ENCODE results near the gene RAB8B. TPM values are rescaled to one million over a fixed set of nuclear protein-coding genes. Genes with fewer than 3 reads are reported as not detected.

The RAB8B gene
- total RNA-seq, 1 experiment from 2014 or later: 11.7 TPM

DNA sequence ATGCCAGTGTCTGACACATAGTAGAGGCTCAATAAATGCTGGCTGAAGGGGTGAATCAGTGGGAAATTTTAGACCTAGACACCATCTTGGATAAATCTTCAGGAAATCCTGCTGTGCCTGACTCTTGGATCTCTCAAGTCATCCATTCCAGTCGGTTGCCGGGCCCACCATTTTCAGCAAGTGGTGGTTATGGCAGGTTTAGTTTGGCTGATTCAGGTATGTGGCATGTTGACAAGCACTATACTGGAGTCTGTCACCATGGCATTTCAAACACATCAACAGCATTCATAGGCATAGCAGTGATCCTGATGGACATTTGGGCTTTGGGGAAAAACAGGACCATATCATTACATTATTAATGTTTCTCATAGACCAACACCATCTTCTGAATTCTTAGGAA lies 62.3 kb downstream of the RAB8B start:
- peaks cover 22% of the 10 kb centered on the region for H3K4me1 Mint-ChIP-seq (ENCODE audit: insufficient read depth, unreplicated experiment)
- CTCF ChIA-PET: no interaction called here
- intact Hi-C loops (cut with micrococcal nuclease): no loop called here
- TF ChIP-seq, protein P1, sequence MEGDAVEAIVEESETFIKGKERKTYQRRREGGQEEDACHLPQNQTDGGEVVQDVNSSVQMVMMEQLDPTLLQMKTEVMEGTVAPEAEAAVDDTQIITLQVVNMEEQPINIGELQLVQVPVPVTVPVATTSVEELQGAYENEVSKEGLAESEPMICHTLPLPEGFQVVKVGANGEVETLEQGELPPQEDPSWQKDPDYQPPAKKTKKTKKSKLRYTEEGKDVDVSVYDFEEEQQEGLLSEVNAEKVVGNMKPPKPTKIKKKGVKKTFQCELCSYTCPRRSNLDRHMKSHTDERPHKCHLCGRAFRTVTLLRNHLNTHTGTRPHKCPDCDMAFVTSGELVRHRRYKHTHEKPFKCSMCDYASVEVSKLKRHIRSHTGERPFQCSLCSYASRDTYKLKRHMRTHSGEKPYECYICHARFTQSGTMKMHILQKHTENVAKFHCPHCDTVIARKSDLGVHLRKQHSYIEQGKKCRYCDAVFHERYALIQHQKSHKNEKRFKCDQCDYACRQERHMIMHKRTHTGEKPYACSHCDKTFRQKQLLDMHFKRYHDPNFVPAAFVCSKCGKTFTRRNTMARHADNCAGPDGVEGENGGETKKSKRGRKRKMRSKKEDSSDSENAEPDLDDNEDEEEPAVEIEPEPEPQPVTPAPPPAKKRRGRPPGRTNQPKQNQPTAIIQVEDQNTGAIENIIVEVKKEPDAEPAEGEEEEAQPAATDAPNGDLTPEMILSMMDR (IDR thresholded peaks at IDR 0.05; ENCODE audit: unreplicated experiment): no peak
- no peaks in the 10 kb centered on the region for H3K27me3 Mint-ChIP-seq (ENCODE audit: insufficient read depth, unreplicated experiment)
- no peak overlapping the region for H3K27ac Mint-ChIP-seq (ENCODE audit: low read depth, unreplicated experiment)
- POLR2A ChIA-PET: no interaction called here
- DNase-seq (ENCODE audit: unreplicated experiment): no peak
- no peak overlapping the region for H3K4me3 Mint-ChIP-seq (ENCODE audit: unreplicated experiment)
- no peaks in the 10 kb centered on the region for H3K9me3 Mint-ChIP-seq (ENCODE audit: unreplicated experiment)
- no TSS peak for BruUV-seq (replicated peaks)
- peaks cover 5% of the 10 kb centered on the region for H3K36me3 Mint-ChIP-seq (ENCODE audit: insufficient read depth, unreplicated experiment)

DNA sequence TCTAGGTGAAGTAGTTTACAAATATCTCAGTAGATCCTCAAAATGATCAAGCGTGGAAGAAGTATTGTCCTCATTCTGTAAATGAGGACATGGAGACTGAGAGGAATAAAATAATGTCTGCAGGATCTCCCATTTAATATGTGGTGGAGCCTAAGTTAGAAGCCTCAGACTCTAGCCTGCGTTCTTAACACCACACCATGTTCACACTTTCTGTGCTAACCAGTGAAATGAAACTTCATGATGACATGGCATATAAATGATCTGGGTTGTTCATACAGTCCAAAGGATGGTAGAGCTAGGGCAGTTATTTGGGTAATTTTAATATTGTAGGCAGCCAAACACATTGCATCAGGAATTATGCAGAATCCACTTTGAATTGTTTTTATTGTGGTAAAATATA lies 62.9 kb downstream of the RAB8B start:
- no peaks in the 10 kb centered on the region for H3K9me3 Mint-ChIP-seq (ENCODE audit: unreplicated experiment)
- H3K36me3 Mint-ChIP-seq (ENCODE audit: insufficient read depth, unreplicated experiment): no peaks in the 10 kb centered on the region
- no peaks in the 10 kb centered on the region for H3K27me3 Mint-ChIP-seq (ENCODE audit: insufficient read depth, unreplicated experiment)
- no peak for DNase-seq (ENCODE audit: unreplicated experiment)
- H3K27ac Mint-ChIP-seq (ENCODE audit: low read depth, unreplicated experiment): no peak overlapping the region
- peaks cover 17% of the 10 kb centered on the region for H3K4me1 Mint-ChIP-seq (ENCODE audit: insufficient read depth, unreplicated experiment)
- no peak overlapping the region for H3K4me3 Mint-ChIP-seq (ENCODE audit: unreplicated experiment)
- POLR2A ChIA-PET: no interaction called here
- no TSS peak for BruUV-seq (replicated peaks)
- TF ChIP-seq, protein P1 (IDR thresholded peaks at IDR 0.05; ENCODE audit: unreplicated experiment): no peak
- CTCF ChIA-PET: no interaction called here
- intact Hi-C loops (cut with micrococcal nuclease): no loop called here

DNA sequence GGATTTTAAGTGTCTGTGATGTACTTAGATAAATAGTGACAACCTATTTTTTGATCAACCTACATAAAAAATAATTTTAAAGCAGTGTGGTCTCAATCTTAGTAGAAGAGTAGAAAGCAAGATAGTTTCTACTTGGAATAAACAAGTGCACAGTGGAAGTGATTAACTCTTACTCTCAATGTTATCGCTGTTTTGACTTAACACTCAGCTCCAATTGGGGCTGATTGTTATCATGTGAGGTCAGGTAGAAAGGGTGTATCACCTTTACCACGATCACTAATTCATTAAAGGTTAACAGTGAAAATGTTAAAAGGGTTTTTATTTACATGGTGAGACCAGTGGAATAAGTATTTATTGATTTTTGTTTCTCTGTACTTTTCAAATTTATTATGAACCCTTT lies 65.6 kb downstream of the RAB8B start:
- H3K4me1 Mint-ChIP-seq (ENCODE audit: insufficient read depth, unreplicated experiment): peaks cover 16% of the 10 kb centered on the region
- BruUV-seq (replicated peaks): no TSS peak
- TF ChIP-seq, protein P1 (IDR thresholded peaks at IDR 0.05; ENCODE audit: unreplicated experiment): no peak
- H3K27ac Mint-ChIP-seq (ENCODE audit: low read depth, unreplicated experiment): no peak overlapping the region
- H3K27me3 Mint-ChIP-seq (ENCODE audit: insufficient read depth, unreplicated experiment): no peaks in the 10 kb centered on the region
- ChIA-PET POLR2A (interaction anchor here (1.1 kb wide), 1 partner anchor 21 kb away, joined by 3 read pairs; no protein-coding TSS in a partner anchor), CTCF (no interaction called here)
- DNase-seq (ENCODE audit: unreplicated experiment): no peak
- H3K9me3 Mint-ChIP-seq (ENCODE audit: unreplicated experiment): no peaks in the 10 kb centered on the region
- peaks cover 6% of the 10 kb centered on the region for H3K36me3 Mint-ChIP-seq (ENCODE audit: insufficient read depth, unreplicated experiment)
- intact Hi-C loops (cut with micrococcal nuclease): no loop called here
- no peak overlapping the region for H3K4me3 Mint-ChIP-seq (ENCODE audit: unreplicated experiment)

DNA sequence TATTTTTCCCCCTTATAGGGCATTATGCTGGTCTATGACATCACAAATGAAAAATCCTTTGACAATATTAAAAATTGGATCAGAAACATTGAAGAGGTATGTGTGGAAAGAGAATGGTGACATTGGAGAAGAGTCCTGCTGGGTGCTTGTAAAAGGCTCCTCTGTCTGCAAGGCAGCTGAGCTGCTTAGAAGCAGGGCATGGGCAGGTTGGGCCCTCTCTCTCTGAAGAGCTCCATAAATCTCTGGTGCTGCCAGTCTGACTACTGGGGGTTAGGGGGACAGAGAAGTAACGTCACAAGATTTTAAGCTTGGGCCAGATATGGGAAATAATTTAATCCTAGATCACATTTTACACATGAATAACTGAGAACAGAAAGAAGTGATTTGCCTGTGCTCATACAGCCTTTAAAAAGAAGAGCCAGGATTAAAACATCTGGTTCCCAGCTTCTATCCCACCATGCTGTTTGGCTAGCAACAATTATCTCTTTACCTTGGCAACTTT lies 66.1 kb downstream of the RAB8B start:
- BruUV-seq (replicated peaks): no TSS peak
- ChIA-PET POLR2A (interaction anchor here (1.6 to 1.7 kb wide), 2 partner anchors 8 to 10 kb away, joined by 5 to 8 read pairs; no protein-coding TSS in a partner anchor), CTCF (no interaction called here)
- TF ChIP-seq, protein P1 (IDR thresholded peaks at IDR 0.05; ENCODE audit: unreplicated experiment): no peak
- H3K4me3 Mint-ChIP-seq (ENCODE audit: unreplicated experiment): no peak overlapping the region
- H3K27ac Mint-ChIP-seq (ENCODE audit: low read depth, unreplicated experiment): no peak overlapping the region
- peaks cover 9% of the 10 kb centered on the region for H3K36me3 Mint-ChIP-seq (ENCODE audit: insufficient read depth, unreplicated experiment)
- intact Hi-C loops (cut with micrococcal nuclease): no loop called here
- no peaks in the 10 kb centered on the region for H3K27me3 Mint-ChIP-seq (ENCODE audit: insufficient read depth, unreplicated experiment)
- no peaks in the 10 kb centered on the region for H3K9me3 Mint-ChIP-seq (ENCODE audit: unreplicated experiment)
- DNase-seq (ENCODE audit: unreplicated experiment): no peak
- H3K4me1 Mint-ChIP-seq (ENCODE audit: insufficient read depth, unreplicated experiment): peaks cover 11% of the 10 kb centered on the region
